Activated CD4-positive, alpha-beta memory T cell treated with anti-CD3 and anti-CD28 coated beads, Interleukin-2, amount 10 ng/mL, durations not matched to agents 7 days and 5 days (primary cell): ENCODE results near the gene TAS2R42. TPM values are rescaled to one million over a fixed set of nuclear protein-coding genes. Genes with fewer than 3 reads are reported as not detected.

ENCODE experiments used
- total RNA-seq, 2 experiments: library from RNA; stranded (reverse); gene quantifications; one replicate each; pipeline ENCODE4 v1.2.3, GENCODE V29; 2021

The TAS2R42 gene
- total RNA-seq, 2 experiments from 2014 or later: not detected

Other genes starting within 250 kb of the TAS2R42 start
- gene TAS2R14, start 247.7 kb downstream of the TAS2R42 start, total RNA-seq: 1 to 10 TPM; 1.2 to 1.3 TPM
- gene TAS2R50, start 200.0 kb downstream of the TAS2R42 start, total RNA-seq: under 1 TPM; 0.25 to 0.73 TPM
- gene TAS2R20, start 188.6 kb downstream of the TAS2R42 start, total RNA-seq: under 1 TPM; 0.50 to 0.78 TPM
- 1 to 10 TPM; 1.1 to 1.3 TPM for gene TAS2R19, start 164.3 kb downstream of the TAS2R42 start, total RNA-seq
- 1 to 10 TPM; 1.7 to 1.9 TPM for gene TAS2R31, start 155.5 kb downstream of the TAS2R42 start, total RNA-seq
- under 1 TPM; 0.43 to 0.95 TPM for gene TAS2R46, start 124.6 kb downstream of the TAS2R42 start, total RNA-seq
- gene TAS2R43, start 94.6 kb downstream of the TAS2R42 start, total RNA-seq: under 1 TPM; 0.55 to 0.63 TPM
- gene TAS2R30, start 52.3 kb downstream of the TAS2R42 start, total RNA-seq: 1 to 10 TPM; 1.6 to 1.7 TPM
- 1 to 10 TPM; 8.3 TPM for gene SMIM10L1, start 15.7 kb downstream of the TAS2R42 start, total RNA-seq
- gene PRB3, start 82.8 kb upstream of the TAS2R42 start, total RNA-seq: not detected
- gene PRB4, start 123.5 kb upstream of the TAS2R42 start, total RNA-seq: not detected
- gene PRB2, start 208.6 kb upstream of the TAS2R42 start, total RNA-seq: not detected